GM12874 (cell line): ENCODE results near the gene CHD2.

Experiments
- TF ChIP-seq, protein P1 (sequence below): IDR thresholded peaks from 2 replicates; pipeline ENCODE4 v1.5.1; 2011; ENCODE audit warnings: low read depth, mild to moderate bottlenecking, control low read depth, low read length, moderate library complexity; ENCODE audit not compliant: insufficient read depth

Gene CHD2

DNA sequence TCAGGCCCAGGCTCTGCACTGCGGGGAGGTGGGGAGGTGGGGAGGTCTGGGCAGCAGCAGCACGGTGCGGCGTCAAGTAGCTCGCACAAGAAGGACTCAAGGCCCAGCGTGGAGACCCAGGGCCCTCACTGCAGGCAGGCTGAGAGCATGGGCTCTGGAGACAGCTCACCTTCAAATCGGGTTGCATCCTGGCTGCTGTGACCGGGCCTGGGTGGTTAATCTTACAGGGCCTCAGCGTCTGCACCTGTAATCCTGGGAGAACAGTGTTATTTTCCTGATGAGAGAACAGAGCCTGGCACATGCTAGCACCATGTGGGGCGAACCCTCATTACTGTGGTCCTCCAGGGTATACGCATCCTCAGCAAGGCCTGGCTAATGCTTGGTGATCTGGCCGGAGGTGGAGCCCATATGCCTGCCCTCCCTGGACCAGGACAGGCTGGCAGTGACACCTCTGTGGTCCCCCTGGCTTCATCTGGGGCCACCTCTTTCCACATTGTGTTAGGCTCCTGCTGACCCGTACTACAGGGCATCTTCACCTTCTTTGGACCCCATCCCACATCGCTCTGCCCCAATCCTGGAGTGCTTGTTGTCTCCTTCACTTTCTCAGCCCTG is 133.4 kb downstream of the CHD2 start:
- TF ChIP-seq, protein P1, sequence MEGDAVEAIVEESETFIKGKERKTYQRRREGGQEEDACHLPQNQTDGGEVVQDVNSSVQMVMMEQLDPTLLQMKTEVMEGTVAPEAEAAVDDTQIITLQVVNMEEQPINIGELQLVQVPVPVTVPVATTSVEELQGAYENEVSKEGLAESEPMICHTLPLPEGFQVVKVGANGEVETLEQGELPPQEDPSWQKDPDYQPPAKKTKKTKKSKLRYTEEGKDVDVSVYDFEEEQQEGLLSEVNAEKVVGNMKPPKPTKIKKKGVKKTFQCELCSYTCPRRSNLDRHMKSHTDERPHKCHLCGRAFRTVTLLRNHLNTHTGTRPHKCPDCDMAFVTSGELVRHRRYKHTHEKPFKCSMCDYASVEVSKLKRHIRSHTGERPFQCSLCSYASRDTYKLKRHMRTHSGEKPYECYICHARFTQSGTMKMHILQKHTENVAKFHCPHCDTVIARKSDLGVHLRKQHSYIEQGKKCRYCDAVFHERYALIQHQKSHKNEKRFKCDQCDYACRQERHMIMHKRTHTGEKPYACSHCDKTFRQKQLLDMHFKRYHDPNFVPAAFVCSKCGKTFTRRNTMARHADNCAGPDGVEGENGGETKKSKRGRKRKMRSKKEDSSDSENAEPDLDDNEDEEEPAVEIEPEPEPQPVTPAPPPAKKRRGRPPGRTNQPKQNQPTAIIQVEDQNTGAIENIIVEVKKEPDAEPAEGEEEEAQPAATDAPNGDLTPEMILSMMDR = no peak

DNA sequence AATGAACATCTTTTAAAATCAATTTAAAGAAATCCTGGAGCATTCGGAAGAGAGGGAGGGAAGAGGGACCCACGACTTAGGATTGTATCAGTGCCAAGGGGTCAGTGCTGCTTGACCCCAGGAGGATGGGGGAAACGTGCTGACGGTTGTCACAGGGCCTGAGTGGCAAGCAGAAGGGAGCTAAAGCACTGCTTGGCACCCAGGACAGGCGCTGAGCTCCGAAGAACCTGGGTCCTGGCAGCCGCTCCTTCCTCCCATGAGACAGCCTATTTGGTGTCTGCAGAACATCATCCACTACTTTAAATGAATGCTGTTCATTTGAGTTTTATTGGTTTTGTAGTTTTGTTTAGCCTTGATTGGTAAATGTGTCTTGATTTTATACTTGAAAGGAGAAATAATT is 134.4 kb downstream of the CHD2 start:
- TF ChIP-seq, protein P1 = no peak

DNA sequence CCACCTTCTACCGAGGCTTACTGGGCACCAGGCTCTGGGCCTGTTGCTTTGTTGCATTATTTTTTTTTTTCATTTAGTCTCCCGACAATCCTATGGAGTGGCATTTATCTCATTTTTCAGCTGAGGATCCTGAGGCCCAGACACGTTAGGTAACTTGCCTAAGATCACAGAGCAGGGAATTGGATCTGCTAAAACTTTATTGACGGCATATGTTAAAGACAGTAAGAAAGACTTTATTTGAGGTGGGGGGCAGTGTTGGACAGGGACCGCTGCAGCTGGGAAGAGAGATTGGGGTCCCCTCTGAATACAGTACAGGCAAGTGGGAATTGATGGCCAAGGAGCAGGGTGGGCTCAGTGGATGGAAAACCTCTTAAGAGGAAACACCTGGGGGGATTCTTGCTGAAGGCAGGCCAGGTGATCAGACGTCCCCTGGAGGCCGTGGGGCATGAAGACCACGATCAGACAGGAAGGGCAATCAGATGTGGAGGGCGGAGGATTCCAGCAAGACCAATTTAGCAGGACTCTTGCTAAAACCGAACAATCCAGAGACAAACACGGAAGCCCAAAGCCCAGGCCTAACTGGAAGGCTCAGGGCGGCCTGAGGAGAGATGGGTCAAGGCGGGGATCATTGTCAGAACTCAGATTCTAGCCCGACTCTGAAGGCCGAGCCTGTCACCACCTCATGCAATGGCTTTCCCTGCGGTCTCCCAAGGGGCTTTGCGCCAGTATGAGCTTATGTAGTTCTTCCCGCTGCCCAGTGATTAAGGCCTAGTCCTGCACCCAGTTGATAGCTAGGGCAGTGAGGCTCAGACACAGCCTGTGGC is 135.2 kb downstream of the CHD2 start:
- TF ChIP-seq, protein P1 = no peak

DNA sequence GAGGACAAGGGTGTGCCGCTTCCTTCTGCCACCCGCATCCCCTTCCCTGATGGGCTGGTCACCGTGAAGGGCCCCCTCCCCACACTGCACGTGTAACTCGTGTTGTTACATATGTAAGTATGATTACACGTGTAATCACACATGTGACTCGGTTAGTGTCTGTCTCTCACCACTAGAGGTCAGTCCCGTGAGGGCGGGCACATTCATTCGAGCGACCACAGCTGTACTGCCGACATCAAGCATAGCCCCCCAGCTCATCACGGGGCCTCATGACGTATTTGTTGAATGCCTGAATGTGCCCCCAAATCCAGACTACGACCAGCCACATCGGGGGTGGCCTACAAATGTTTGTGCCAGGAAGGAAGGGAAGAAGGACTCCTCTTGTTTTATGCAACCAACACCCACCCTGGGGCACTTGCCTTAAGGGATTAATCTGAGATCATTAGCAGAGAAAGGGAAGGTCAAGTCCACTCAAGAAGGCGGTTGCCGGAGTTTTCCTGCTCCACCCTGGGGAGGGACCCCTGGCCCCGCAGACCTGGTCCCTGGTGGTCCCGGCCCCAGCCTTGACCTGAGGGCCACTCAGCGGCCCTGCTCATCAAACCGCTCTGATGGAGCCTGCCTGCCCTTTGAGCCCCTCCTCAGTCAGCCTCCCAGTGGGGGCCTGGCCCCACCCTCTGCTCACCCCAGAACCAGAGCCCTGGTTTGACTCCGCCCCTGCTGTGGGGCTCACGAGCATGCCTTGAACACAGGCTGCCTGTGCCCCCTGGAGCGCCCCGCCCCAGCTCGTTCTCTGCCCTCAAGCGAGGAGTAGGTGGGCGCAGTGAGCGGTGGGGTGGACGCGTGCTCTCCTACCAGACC is 136.1 kb downstream of the CHD2 start:
- TF ChIP-seq, protein P1 = peak; percentile 83

DNA sequence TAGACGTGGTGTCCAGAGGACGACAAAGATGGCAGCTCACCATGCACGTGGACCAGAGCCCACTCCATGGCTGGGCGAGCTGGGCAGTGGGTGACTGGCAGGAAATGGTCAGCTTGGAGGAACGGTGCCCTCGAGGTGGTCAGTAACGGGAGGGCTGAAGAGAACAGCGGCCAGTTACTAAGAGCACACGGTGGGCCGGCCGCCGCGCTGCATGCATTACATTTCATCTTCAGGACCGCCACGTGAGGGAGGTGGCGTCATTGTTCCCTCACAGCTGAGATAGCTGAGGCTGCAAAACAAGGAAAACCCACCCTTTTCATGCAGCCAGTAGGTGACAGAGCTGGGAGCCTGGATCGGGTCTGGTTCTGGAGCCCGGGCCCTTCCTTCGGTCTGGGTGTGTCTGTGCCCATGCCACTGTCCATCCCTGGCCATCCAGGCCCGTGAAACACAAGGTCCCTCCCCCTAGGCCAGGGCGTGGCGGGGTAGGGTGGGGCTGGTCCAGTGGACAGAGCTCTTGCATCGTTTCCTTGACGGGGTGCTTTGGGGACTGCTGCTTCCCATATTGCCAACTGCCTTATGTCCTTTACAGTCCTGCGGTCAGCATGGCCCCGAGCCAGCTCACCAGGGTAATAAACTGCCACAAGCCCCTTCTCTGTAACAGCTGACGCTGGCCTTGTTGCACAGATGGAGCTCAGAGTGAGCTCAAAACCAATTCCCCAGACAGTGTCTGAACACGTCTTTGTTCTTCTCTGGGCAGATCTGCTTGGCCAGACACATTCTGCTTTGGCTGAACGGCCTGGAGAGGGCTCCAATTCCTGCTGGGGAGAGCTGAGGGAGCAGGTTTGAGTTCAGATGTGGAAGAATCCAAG is 137.1 kb downstream of the CHD2 start:
- TF ChIP-seq, protein P1 = no peak

DNA sequence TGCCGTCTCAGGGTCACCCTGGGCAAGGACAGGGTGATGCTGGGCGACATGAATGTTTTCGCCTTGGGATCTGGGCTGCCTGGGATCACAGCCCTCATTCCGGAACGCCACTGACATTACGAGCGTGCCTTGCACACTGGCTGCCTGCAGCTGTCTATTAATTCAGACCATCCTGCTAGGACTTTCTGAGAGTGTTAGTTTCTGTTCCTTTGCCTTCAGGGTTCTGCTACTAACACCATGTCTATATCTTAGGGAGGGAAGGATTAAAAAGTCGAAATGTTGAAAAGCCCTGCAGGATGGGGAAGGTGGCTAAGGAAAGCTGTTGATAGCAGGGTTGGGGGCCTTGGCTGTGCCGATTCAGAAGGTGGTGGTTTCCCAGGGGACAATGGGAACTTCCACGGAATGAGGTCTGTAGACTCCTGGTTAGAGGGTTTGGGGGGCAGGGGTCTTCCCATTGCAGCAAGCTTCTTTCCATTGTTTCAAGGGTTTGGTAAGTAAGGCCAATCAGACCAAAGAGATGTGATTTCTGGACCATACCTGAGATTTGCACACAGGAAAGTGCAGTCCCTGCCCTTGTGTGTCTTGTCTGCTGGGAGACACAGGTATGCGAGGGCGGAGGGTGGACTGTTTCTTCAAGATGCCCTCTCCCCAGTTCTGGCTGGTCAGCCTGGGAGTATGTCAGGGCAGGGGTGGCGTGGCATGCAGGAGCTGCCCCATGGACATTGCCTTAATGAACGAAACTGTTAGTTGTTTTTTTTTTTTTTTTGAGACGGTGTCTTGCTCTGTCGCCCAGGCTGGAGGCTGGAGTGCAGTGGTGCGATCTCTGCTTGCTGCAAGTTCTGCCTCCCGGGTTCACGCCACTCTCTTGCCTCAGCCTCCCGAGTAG is 137.9 kb downstream of the CHD2 start:
- TF ChIP-seq, protein P1 = no peak
